A673 (cell line): ENCODE results near the gene DACT2. TPM values are rescaled to one million over a fixed set of nuclear protein-coding genes. Genes with fewer than 3 reads are reported as not detected.
"Not testable (repeated sequence)": the region's sequence is repeated elsewhere in the genome, so short reads cannot be mapped to it uniquely, and the experiment has no call there.

Source experiments
- BruUV-seq: library from RNA; stranded (reverse); fragments of 400-500 nt; replicated peaks from 2 replicates; lab custom pipeline; 2021; lab: Mats Ljungman, UMichigan
- CTCF ChIA-PET: fragments of 300-600 bp; sonication (Branson Sonifier 250); formaldehyde crosslinking; loops from one replicate; lab custom pipeline; 2022; ENCODE audit warnings: antibody characterized with exemption; lab: Charles Lee
- POLR2A ChIA-PET: fragments of 300-600 bp; sonication (Branson Sonifier 250); formaldehyde crosslinking; loops from one replicate; lab custom pipeline; 2022; ENCODE audit warnings: antibody characterized with exemption; ENCODE audit not compliant: low non-redundant PET; lab: Charles Lee
- DNase-seq: peaks from one replicate; pipeline ENCODE4 v3.0.0-alpha.2; 2015; ENCODE audit warnings: low spot score
- H3K27ac ChIP-seq: fragments of 200-600 bp; sonication (generic); 2 replicates; pipeline ENCODE4 v1.5.1; 2016; ENCODE audit warnings: mixed run types, low read depth, mild to moderate bottlenecking, mixed read lengths, antibody characterized with exemption, low read length; ENCODE audit not compliant: poor library complexity, severe bottlenecking
- H3K27me3 ChIP-seq: fragments of 200-600 bp; sonication (generic); replicated peaks from 2 replicates; pipeline ENCODE4 v1.6.1; 2017; ENCODE audit warnings: mixed run types, low read depth, mild to moderate bottlenecking, mixed read lengths, antibody characterized with exemption, low read length; ENCODE audit not compliant: insufficient read depth, poor library complexity
- H3K36me3 ChIP-seq: fragments of 200-600 bp; sonication (generic); 2 replicates; pipeline ENCODE4 v1.6.1; 2016; ENCODE audit warnings: mixed run types, mild to moderate bottlenecking, mixed read lengths, antibody characterized with exemption, low read length; ENCODE audit not compliant: insufficient read depth, poor library complexity, severe bottlenecking
- H3K4me1 ChIP-seq: fragments of 200-600 bp; sonication (generic); 2 replicates; pipeline ENCODE4 v1.6.1; 2017; ENCODE audit warnings: mixed run types, mild to moderate bottlenecking, mixed read lengths, antibody characterized with exemption, low read length; ENCODE audit not compliant: insufficient read depth, poor library complexity, severe bottlenecking
- H3K4me3 ChIP-seq: fragments of 200-600 bp; sonication (generic); 2 replicates; pipeline ENCODE4 v1.5.1; 2016; ENCODE audit warnings: low read depth, mixed run types, mild to moderate bottlenecking, mixed read lengths, low read length; ENCODE audit not compliant: poor library complexity, severe bottlenecking
- H3K9me3 ChIP-seq: fragments of 200-600 bp; sonication (generic); 2 replicates; pipeline ENCODE4 v1.6.1; 2016; ENCODE audit warnings: mixed run types, low read depth, mild to moderate bottlenecking, mixed read lengths, antibody characterized with exemption, low read length; ENCODE audit not compliant: poor library complexity, severe bottlenecking
- CTCF ChIP-seq: fragments of 300-800, 200-600 bp; sonication (generic); conservative IDR thresholded peaks from 2 replicates; pipeline ENCODE4 v1.5.1; 2017; ENCODE audit warnings: low read depth, mild to moderate bottlenecking, antibody characterized with exemption, low read length, moderate library complexity, mixed read lengths
- EZH2 ChIP-seq: fragments of 200-600 bp; sonication (generic); IDR thresholded peaks from 2 replicates; pipeline ENCODE4 v1.6.1; 2017; ENCODE audit warnings: borderline replicate concordance, low read depth, mild to moderate bottlenecking, mixed read lengths, antibody characterized with exemption, low read length; ENCODE audit not compliant: poor library complexity, severe bottlenecking
- intact Hi-C: fragments of 100-400 bp; cut with micrococcal nuclease; formaldehyde crosslinking; loops from one replicate; pipeline ENCODE4 v1.10.0; 2022; ENCODE audit not compliant: unreplicated experiment
- total RNA-seq: library from RNA; stranded (reverse); gene quantifications from 2 replicates; pipeline ENCODE4 v1.2.3, GENCODE V29; 2021

Gene DACT2
- total RNA-seq, 1 experiment from 2014 or later, result 18.7 TPM

GRCh38 chr6:168358842-168359420, 39.4 kb upstream of the DACT2 start:
- no peaks in the 10 kb centered on the region for H3K9me3 ChIP-seq

GRCh38 chr6:168356872-168357271, 37.3 kb upstream of the DACT2 start:
- H3K4me1 ChIP-seq, POLR2A ChIA-PET, H3K9me3 ChIP-seq, H3K27ac ChIP-seq, BruUV-seq, CTCF ChIA-PET, H3K36me3 ChIP-seq, H3K4me3 ChIP-seq, H3K27me3 ChIP-seq, DNase-seq: not testable (repeated sequence)
- intact Hi-C loops, result loop anchor here (2.0 kb wide), 3 partner anchors 206 to 448 kb away; no protein-coding TSS in a partner anchor

More at GRCh38 chr6:168358842-168359420, 39.4 kb upstream of the DACT2 start:
- peaks cover 4% of the 10 kb centered on the region for H3K4me1 ChIP-seq
- H3K27ac ChIP-seq, result no peak overlapping the region
- no peaks in the 10 kb centered on the region for H3K36me3 ChIP-seq
- no peaks in the 10 kb centered on the region for H3K27me3 ChIP-seq
- BruUV-seq, result no TSS peak
- ChIA-PET CTCF (no interaction called here), POLR2A (no interaction called here)
- no peak overlapping the region for H3K4me3 ChIP-seq
- TF ChIP-seq EZH2, result no peak
- no peak for TF ChIP-seq CTCF
- intact Hi-C loops, result no loop called here
- DNase-seq, result no peak

DNA sequence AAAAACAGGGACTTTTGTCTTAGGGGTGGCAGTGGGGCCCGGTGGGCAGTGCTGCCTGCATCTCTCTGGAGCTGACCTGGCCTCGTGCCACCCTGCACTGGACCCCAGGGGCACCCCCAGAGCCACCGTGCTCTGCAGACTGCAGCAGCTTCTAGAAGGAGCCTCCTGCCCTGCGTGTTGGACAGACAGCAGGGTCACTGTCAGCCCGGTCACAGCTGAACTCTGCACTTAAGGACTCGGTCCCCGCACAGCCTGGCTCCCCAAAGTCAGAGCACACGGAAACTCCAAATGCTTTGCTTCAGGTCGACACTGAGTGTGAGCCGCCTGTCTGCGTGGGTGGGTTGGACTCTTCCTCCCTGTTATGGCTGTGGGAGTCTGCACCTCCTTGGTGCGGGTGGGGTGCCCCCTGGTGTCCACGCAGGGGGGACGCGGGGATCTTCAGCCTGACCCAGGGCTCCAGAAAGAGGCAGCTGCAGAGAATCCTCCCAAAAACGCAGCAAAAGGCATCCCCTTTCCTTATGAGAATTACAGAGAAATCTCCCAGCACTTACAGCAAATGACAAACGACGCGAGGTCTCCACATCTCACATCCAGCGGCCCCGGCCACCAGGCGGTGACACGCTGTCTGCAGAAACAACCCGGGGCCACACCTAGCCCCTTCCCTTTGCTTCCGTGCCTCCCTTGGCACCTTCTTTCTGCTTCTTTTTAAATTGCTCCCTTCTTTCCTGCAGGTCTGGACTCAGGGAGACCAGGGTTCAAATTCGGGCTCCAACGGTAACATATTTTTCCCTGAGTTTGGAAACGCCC, 36.3 kb upstream of the DACT2 start:
- intact Hi-C loops, result loop anchor here (2.0 kb wide), 3 partner anchors 205 to 447 kb away; no protein-coding TSS in a partner anchor
- H3K27me3 ChIP-seq, result no peaks in the 10 kb centered on the region
- no TSS peak for BruUV-seq
- TF ChIP-seq CTCF (peak; percentile 87), EZH2 (no peak)
- ChIA-PET POLR2A (no interaction called here), CTCF (interaction anchor here (0.7 kb wide), 1 partner anchor 321 kb away, joined by 3 read pairs; no protein-coding TSS in a partner anchor)
- H3K27ac ChIP-seq, result no peak overlapping the region
- H3K9me3 ChIP-seq, result no peaks in the 10 kb centered on the region
- peaks cover 4% of the 10 kb centered on the region for H3K4me1 ChIP-seq
- H3K36me3 ChIP-seq, result no peaks in the 10 kb centered on the region
- no peak overlapping the region for H3K4me3 ChIP-seq
- DNase-seq, result peak; percentile 84
